ENCODE results near the gene SCARF2.

- no peak for TF ChIP-seq CTCF (conservative IDR thresholded peaks at IDR 0.05 in 1 of 2, IDR thresholded peaks at IDR 0.05 in 1 of 2; ENCODE audit: low read depth in 1 of 2, low read length in 2 of 2)
- TF ChIP-seq EZH2 (IDR thresholded peaks at IDR 0.05; ENCODE audit: low read length, missing control alignments), result no peak
Observed at GRCh38 chr22:20391222-20391621, 46.4 kb downstream of the SCARF2 start.
